Caco-2 (cell line): Measurements from ENCODE around the gene FAM13A. TPM values are rescaled to one million over a fixed set of nuclear protein-coding genes. Genes with fewer than 3 reads are reported as not detected.

ENCODE experiments used
- BruUV-seq: library from RNA; stranded (reverse); fragments of 400-500 nt; replicated peaks from 2 replicates; lab custom pipeline; 2021; lab: Mats Ljungman, UMichigan
- CTCF ChIA-PET: fragments of 300-600 bp; sonication (Branson Sonifier 250); formaldehyde crosslinking; loops from one replicate; lab custom pipeline; 2022; ENCODE audit warnings: antibody characterized with exemption; lab: Charles Lee
- POLR2A ChIA-PET: fragments of 300-600 bp; sonication (Branson Sonifier 250); formaldehyde crosslinking; loops from one replicate; lab custom pipeline; 2022; ENCODE audit warnings: antibody characterized with exemption; lab: Charles Lee
- DNase-seq, 2 experiments: peaks; one replicate each; pipeline versions ENCODE4 v3.0.0 to v3.0.0-alpha.2; 2020 to 2022
- H3K27me3 ChIP-seq: replicated peaks from 2 replicates; pipeline ENCODE4 v1.6.0; 2011; ENCODE audit warnings: low read length; ENCODE audit not compliant: control insufficient read depth, insufficient read depth
- H3K36me3 ChIP-seq: 2 replicates; pipeline ENCODE4 v1.5.1; 2011; ENCODE audit warnings: low read length; ENCODE audit not compliant: control insufficient read depth, insufficient read depth
- H3K4me1 ChIP-seq: fragments of 250-450 bp; sonication (Bioruptor Pico); 2 replicates; pipeline ENCODE4 v1.5.1; 2020; ENCODE audit warnings: mild to moderate bottlenecking
- H3K4me3 ChIP-seq: 2 replicates; pipeline ENCODE4 v1.5.1; 2011; ENCODE audit warnings: low read depth, mild to moderate bottlenecking, control low read depth, low read length
- H3K9me3 ChIP-seq: fragments of 250-450 bp; sonication (Bioruptor Pico); 2 replicates; pipeline ENCODE4 v1.5.1; 2020; ENCODE audit warnings: mild to moderate bottlenecking, moderate library complexity
- H3K27ac Mint-ChIP-seq: one replicate; pipeline ENCODE4 v1.8.0; 2022; ENCODE audit warnings: mixed read lengths; ENCODE audit not compliant: unreplicated experiment
- H3K27me3 Mint-ChIP-seq: one replicate; pipeline ENCODE4 v1.8.0; 2022; ENCODE audit warnings: mixed read lengths; ENCODE audit not compliant: insufficient read depth, unreplicated experiment
- H3K36me3 Mint-ChIP-seq: one replicate; pipeline ENCODE4 v1.8.0; 2022; ENCODE audit warnings: mild to moderate bottlenecking, mixed read lengths; ENCODE audit not compliant: insufficient read depth, unreplicated experiment
- H3K4me1 Mint-ChIP-seq: one replicate; pipeline ENCODE4 v1.8.0; 2022; ENCODE audit warnings: low read depth, mixed read lengths; ENCODE audit not compliant: unreplicated experiment
- H3K4me3 Mint-ChIP-seq: one replicate; pipeline ENCODE4 v1.8.0; 2022; ENCODE audit warnings: mild to moderate bottlenecking, moderate library complexity, mixed read lengths; ENCODE audit not compliant: unreplicated experiment
- H3K9me3 Mint-ChIP-seq: one replicate; pipeline ENCODE4 v1.8.0; 2022; ENCODE audit warnings: mixed read lengths; ENCODE audit not compliant: unreplicated experiment
- CTCF ChIP-seq, 2 experiments: fragments of 200-600 bp in 1 of 2; IDR thresholded peaks; 1 replicate in 1 of 2; 2 replicates in 1 of 2; pipeline versions ENCODE4 v1.5.1 to v1.8.0; 2011 to 2022; ENCODE audit warnings: antibody characterized with exemption in 1 of 2, control low read depth in 1 of 2, inconsistent platforms in 1 of 2, low read depth in 1 of 2, low read length in 1 of 2, mild to moderate bottlenecking in 1 of 2, moderate library complexity in 1 of 2; ENCODE audit not compliant: insufficient read depth in 1 of 2, severe bottlenecking in 1 of 2, unreplicated experiment in 1 of 2
- intact Hi-C: fragments of 100-400 bp; cut with micrococcal nuclease; formaldehyde crosslinking; loops from one replicate; pipeline ENCODE4 v1.10.0; 2022; ENCODE audit not compliant: unreplicated experiment
- total RNA-seq: library from RNA; stranded (reverse); gene quantifications from 2 replicates; pipeline ENCODE4 v1.2.3, GENCODE V29; 2022

The FAM13A gene
- total RNA-seq, 1 experiment from 2014 or later = 11.0 TPM

- Histone ChIP-seq H3K4me3 (no peak within 1 kb of the TSS), H3K4me1 (no peaks in the 10 kb centered on the region), H3K27me3 (no peaks in the 10 kb centered on the region), H3K9me3 (no peaks in the 10 kb centered on the region), H3K36me3 (no peaks in the 10 kb centered on the region)
- no TSS peak for BruUV-seq
- Mint-ChIP-seq H3K4me1 (no peaks in the 10 kb centered on the region), H3K27me3 (no peaks in the 10 kb centered on the region), H3K4me3 (no peak within 1 kb of the TSS), H3K9me3 (no peaks in the 10 kb centered on the region), H3K36me3 (peaks cover 6% of the 10 kb centered on the region), H3K27ac (no peak within 1 kb of the TSS)
- POLR2A ChIA-PET = no interaction called here
- CTCF ChIA-PET = no interaction called here
- no peak for DNase-seq
- TF ChIP-seq CTCF (IDR thresholded peaks at IDR 0.05; ENCODE audit: insufficient read depth in 1 of 2, low read depth in 1 of 2, low read length in 1 of 2, severe bottlenecking in 1 of 2, unreplicated experiment in 1 of 2) = no peak
- intact Hi-C loops = no loop called here
Measured at GRCh38 chr4:88697588-88698329, 359.2 kb downstream of the FAM13A start, which contains the start of gene NAP1L5. NAP1L5 (minus strand) TSS chr4:88697829; CDS start chr4:88697754, 75 bp downstream.

GRCh38 chr4:88697141-88697540 is 359.8 kb downstream of the FAM13A start:
- BruUV-seq = no TSS peak
- Histone ChIP-seq H3K4me1 (no peaks in the 10 kb centered on the region), H3K9me3 (no peaks in the 10 kb centered on the region), H3K4me3 (no peak overlapping the region), H3K36me3 (no peaks in the 10 kb centered on the region), H3K27me3 (no peaks in the 10 kb centered on the region)
- ChIA-PET CTCF (no interaction called here), POLR2A (no interaction called here)
- Mint-ChIP-seq H3K27me3 (no peaks in the 10 kb centered on the region), H3K9me3 (no peaks in the 10 kb centered on the region), H3K27ac (no peak overlapping the region), H3K36me3 (peaks cover 6% of the 10 kb centered on the region), H3K4me3 (no peak overlapping the region), H3K4me1 (no peaks in the 10 kb centered on the region)
- intact Hi-C loops = no loop called here
- DNase-seq = no peak
- TF ChIP-seq CTCF (IDR thresholded peaks at IDR 0.05; ENCODE audit: insufficient read depth in 1 of 2, low read depth in 1 of 2, low read length in 1 of 2, severe bottlenecking in 1 of 2, unreplicated experiment in 1 of 2) = no peak

GRCh38 chr4:88696630-88697029 is 360.4 kb downstream of the FAM13A start:
- Mint-ChIP-seq H3K27ac (no peak overlapping the region), H3K36me3 (peaks cover 6% of the 10 kb centered on the region), H3K4me1 (no peaks in the 10 kb centered on the region), H3K9me3 (no peaks in the 10 kb centered on the region), H3K27me3 (no peaks in the 10 kb centered on the region), H3K4me3 (no peak overlapping the region)
- intact Hi-C loops = no loop called here
- no peaks in the 10 kb centered on the region for H3K9me3 ChIP-seq
- POLR2A ChIA-PET = no interaction called here
- TF ChIP-seq CTCF (IDR thresholded peaks at IDR 0.05; ENCODE audit: insufficient read depth in 1 of 2, low read depth in 1 of 2, low read length in 1 of 2, severe bottlenecking in 1 of 2, unreplicated experiment in 1 of 2) = no peak
- no peak for DNase-seq
- CTCF ChIA-PET = no interaction called here
- H3K4me1 ChIP-seq = no peaks in the 10 kb centered on the region
- BruUV-seq = no TSS peak
- H3K36me3 ChIP-seq = no peaks in the 10 kb centered on the region
- no peak overlapping the region for H3K4me3 ChIP-seq
- no peaks in the 10 kb centered on the region for H3K27me3 ChIP-seq
